ENCODE data around the gene PRKAG2.

GRCh38 chr7:151769188-151769821, 107.6 kb downstream of the PRKAG2 start:
- TF ChIP-seq CTCF (IDR thresholded peaks at IDR 0.05; ENCODE audit: insufficient read depth, low read length, poor library complexity, severe bottlenecking) (no peak), EZH2phosphoT487 (conservative IDR thresholded peaks at IDR 0.05; ENCODE audit: low read length) (no peak)
